OCI-LY7 (cell line): ENCODE measurements around the gene MTERF1. TPM values are rescaled to one million over a fixed set of nuclear protein-coding genes. Genes with fewer than 3 reads are reported as not detected.

ENCODE experiments used
- BruUV-seq: library from RNA; stranded (reverse); fragments of 400-500 nt; replicated peaks from 2 replicates; lab custom pipeline; 2021; lab: Mats Ljungman, UMichigan
- CTCF ChIA-PET: fragments of 300-600 bp; sonication (Branson Sonifier 250); formaldehyde crosslinking; loops from one replicate; lab custom pipeline; 2022; ENCODE audit warnings: antibody characterized with exemption; ENCODE audit not compliant: unreplicated experiment; lab: Charles Lee
- POLR2A ChIA-PET: fragments of 300-600 bp; sonication (Branson Sonifier 250); formaldehyde crosslinking; loops from one replicate; lab custom pipeline; 2022; ENCODE audit warnings: antibody characterized with exemption; lab: Charles Lee
- DNase-seq: peaks from one replicate; pipeline ENCODE4 v3.0.0-alpha.2; 2015; ENCODE audit warnings: low spot score
- H2AFZ ChIP-seq: fragments of 200-600 bp; sonication (generic), shearing (Covaris generic); 2 replicates; pipeline ENCODE4 v1.6.1; 2014; ENCODE audit warnings: mild to moderate bottlenecking, antibody characterized with exemption, low read length, moderate library complexity
- H3K27ac ChIP-seq: fragments of 200-600 bp; sonication (generic); 2 replicates; pipeline ENCODE4 v1.5.1; 2014; ENCODE audit warnings: mixed run types, low read depth, mild to moderate bottlenecking, moderate library complexity, low read length, inconsistent platforms; ENCODE audit not compliant: poor library complexity, severe bottlenecking
- H3K36me3 ChIP-seq: fragments of 200-600 bp; sonication (generic); 2 replicates; pipeline ENCODE4 v1.6.1; 2014; ENCODE audit warnings: mild to moderate bottlenecking, antibody characterized with exemption, low read length, moderate library complexity, mixed read lengths; ENCODE audit not compliant: insufficient read depth
- H3K4me1 ChIP-seq: fragments of 200-600 bp; sonication (generic); 2 replicates; pipeline ENCODE4 v1.5.1; 2014; ENCODE audit warnings: mild to moderate bottlenecking, low read length; ENCODE audit not compliant: insufficient read depth, poor library complexity, severe bottlenecking
- H3K4me2 ChIP-seq: fragments of 200-600 bp; sonication (generic); 2 replicates; pipeline ENCODE4 v1.6.1; 2014; ENCODE audit warnings: mild to moderate bottlenecking, low read length
- H3K4me3 ChIP-seq: fragments of 200-600 bp; sonication (generic); 2 replicates; pipeline ENCODE4 v1.5.1; 2014; ENCODE audit warnings: mild to moderate bottlenecking, low read depth, low read length; ENCODE audit not compliant: poor library complexity, severe bottlenecking
- H3K79me2 ChIP-seq: fragments of 200-600 bp; sonication (generic); 2 replicates; pipeline ENCODE4 v1.6.1; 2016; ENCODE audit warnings: low read depth, mild to moderate bottlenecking, low read length, moderate library complexity, mixed read lengths; ENCODE audit not compliant: insufficient read depth
- H3K9me2 ChIP-seq: fragments of 200-600 bp; sonication (generic); 2 replicates; pipeline ENCODE4 v1.6.1; 2016; ENCODE audit warnings: mild to moderate bottlenecking, low read length, mixed read lengths; ENCODE audit not compliant: insufficient read depth
- H3K9me3 ChIP-seq: fragments of 200-600 bp; sonication (generic); 2 replicates; pipeline ENCODE4 v1.6.1; 2014; ENCODE audit warnings: mild to moderate bottlenecking, mixed run types, low read length, mixed read lengths
- H4K20me1 ChIP-seq: fragments of 200-600 bp; sonication (generic); 2 replicates; pipeline ENCODE4 v1.6.1; 2014; ENCODE audit warnings: mild to moderate bottlenecking, antibody characterized with exemption, low read length, moderate library complexity, mixed read lengths; ENCODE audit not compliant: insufficient read depth
- EZH2phosphoT487 ChIP-seq: fragments of 200-600 bp; sonication (generic); IDR thresholded peaks from 2 replicates; pipeline ENCODE4 v1.6.1; 2018; ENCODE audit warnings: low read depth, borderline replicate concordance, mild to moderate bottlenecking, mixed run types, antibody characterized with exemption, low read length, moderate library complexity, mixed read lengths
- intact Hi-C: fragments of 100-400 bp; cut with micrococcal nuclease; formaldehyde crosslinking; loops from one replicate; pipeline ENCODE4 v1.10.0; 2022; ENCODE audit not compliant: unreplicated experiment
- total RNA-seq, 2 experiments: library from RNA; depleted of rRNA in 1 of 2; stranded (reverse); fragments of >200 nt in 1 of 2; shearing (Covaris generic) in 1 of 2; gene quantifications; 2 replicates each; pipeline ENCODE4 v1.2.3, GENCODE V29; 2014 to 2022
- TF ChIP-seq, protein P1 (sequence below): fragments of 200-600 bp; sonication (generic); conservative IDR thresholded peaks from 2 replicates; pipeline ENCODE4 v1.5.1; 2014; ENCODE audit warnings: mild to moderate bottlenecking, antibody characterized with exemption, low read length, moderate library complexity, mixed read lengths

MTERF1 gene
- total RNA-seq, 2 experiments from 2014 or later: 12.6 to 21.4 TPM

DNA sequence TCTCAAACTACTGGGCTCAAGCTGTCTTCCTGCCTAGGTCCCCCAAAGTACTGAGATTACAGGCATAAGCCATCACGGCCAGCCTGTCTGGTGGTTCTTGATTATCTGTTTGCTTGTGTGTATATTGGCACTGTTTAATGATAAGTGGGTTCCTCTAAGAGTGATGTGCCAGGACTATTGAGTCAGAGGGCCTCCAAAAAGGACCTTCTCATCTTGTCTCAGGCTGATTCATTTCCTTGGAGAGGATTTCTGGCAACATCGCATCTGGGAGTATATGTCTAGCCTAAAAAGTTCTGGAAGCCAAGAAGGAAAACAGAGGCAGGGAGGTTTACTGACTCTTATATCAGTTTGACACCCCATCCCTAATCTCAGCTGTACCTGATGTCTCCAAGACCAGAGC, 33.1 kb upstream of the MTERF1 start:
- Histone ChIP-seq H4K20me1 (no peaks in the 10 kb centered on the region), H3K9me3 (no peaks in the 10 kb centered on the region), H3K4me2 (no peak overlapping the region), H3K79me2 (no peaks in the 10 kb centered on the region), H3K4me3 (no peak overlapping the region), H3K36me3 (no peaks in the 10 kb centered on the region), H3K27ac (no peak overlapping the region), H3K9me2 (no peaks in the 10 kb centered on the region), H3K4me1 (no peaks in the 10 kb centered on the region), H2AFZ (no peak overlapping the region)
- ChIA-PET POLR2A (interaction anchor here (1.0 to 1.2 kb wide), 2 partner anchors 55 to 93 kb away, joined by 3 to 4 read pairs; no protein-coding TSS in a partner anchor), CTCF (no interaction called here)
- TF ChIP-seq, protein P1, sequence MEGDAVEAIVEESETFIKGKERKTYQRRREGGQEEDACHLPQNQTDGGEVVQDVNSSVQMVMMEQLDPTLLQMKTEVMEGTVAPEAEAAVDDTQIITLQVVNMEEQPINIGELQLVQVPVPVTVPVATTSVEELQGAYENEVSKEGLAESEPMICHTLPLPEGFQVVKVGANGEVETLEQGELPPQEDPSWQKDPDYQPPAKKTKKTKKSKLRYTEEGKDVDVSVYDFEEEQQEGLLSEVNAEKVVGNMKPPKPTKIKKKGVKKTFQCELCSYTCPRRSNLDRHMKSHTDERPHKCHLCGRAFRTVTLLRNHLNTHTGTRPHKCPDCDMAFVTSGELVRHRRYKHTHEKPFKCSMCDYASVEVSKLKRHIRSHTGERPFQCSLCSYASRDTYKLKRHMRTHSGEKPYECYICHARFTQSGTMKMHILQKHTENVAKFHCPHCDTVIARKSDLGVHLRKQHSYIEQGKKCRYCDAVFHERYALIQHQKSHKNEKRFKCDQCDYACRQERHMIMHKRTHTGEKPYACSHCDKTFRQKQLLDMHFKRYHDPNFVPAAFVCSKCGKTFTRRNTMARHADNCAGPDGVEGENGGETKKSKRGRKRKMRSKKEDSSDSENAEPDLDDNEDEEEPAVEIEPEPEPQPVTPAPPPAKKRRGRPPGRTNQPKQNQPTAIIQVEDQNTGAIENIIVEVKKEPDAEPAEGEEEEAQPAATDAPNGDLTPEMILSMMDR: no peak
- no peak for TF ChIP-seq EZH2phosphoT487
- no TSS peak for BruUV-seq
- intact Hi-C loops: no loop called here
- DNase-seq: no peak

DNA sequence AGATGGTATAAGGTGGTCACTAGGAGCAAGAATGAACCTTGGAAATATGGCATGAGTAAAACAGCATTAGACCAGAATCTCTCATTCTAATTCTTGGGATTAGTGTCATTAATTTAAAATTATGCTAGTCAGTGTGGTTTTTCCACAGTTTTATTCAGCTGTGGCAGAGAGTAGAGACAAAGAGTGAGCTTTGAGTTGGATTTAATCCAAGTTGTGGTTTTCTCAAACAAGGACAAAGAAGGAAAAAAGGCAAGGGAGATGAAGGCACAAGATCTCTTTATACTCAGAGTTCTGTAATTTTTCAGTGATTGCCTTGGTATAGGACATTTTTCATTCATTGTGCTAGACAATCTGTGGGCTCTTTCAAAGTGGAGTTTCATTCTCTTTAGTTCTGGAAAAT, 32.0 kb upstream of the MTERF1 start:
- ChIA-PET CTCF (no interaction called here), POLR2A (interaction anchor here (0.6 to 0.9 kb wide), 3 partner anchors 20 to 1315 kb away, joined by 3 read pairs; no protein-coding TSS in a partner anchor)
- no peaks in the 10 kb centered on the region for H3K9me2 ChIP-seq
- no peaks in the 10 kb centered on the region for H3K79me2 ChIP-seq
- no peaks in the 10 kb centered on the region for H3K4me1 ChIP-seq
- no peaks in the 10 kb centered on the region for H3K36me3 ChIP-seq
- H3K27ac ChIP-seq: no peak overlapping the region
- DNase-seq: no peak
- no peak overlapping the region for H2AFZ ChIP-seq
- intact Hi-C loops: no loop called here
- BruUV-seq: no TSS peak
- no peak overlapping the region for H3K4me2 ChIP-seq
- H4K20me1 ChIP-seq: no peaks in the 10 kb centered on the region
- H3K4me3 ChIP-seq: no peak overlapping the region
- no peaks in the 10 kb centered on the region for H3K9me3 ChIP-seq
- no peak for TF ChIP-seq EZH2phosphoT487

DNA sequence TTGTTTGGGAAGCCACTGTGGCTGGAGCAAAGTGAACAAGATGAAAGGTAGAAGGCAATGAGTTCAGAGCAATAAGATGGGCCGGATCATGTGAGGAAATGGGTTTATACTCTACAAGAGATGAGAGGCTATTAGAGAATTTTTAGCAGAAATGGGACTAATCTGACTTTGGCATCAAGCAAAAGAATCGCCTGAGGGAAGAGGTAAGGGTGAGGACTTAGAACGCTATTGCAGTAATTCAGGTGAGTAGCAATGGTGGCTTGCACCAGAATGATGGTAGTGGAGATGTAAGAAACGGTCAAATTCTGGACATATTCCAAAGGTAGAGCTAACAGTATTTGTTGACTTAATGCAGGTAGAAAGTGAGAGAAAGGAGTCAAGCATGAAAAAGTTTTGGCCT, 30.6 kb upstream of the MTERF1 start:
- Histone ChIP-seq H3K36me3 (no peaks in the 10 kb centered on the region), H3K4me2 (no peak overlapping the region), H3K27ac (no peak overlapping the region), H3K4me1 (no peaks in the 10 kb centered on the region), H3K79me2 (no peaks in the 10 kb centered on the region), H3K4me3 (no peak overlapping the region), H4K20me1 (no peaks in the 10 kb centered on the region), H2AFZ (no peak overlapping the region), H3K9me3 (no peaks in the 10 kb centered on the region), H3K9me2 (no peaks in the 10 kb centered on the region)
- intact Hi-C loops: no loop called here
- ChIA-PET POLR2A (interaction anchor here (0.6 to 1.1 kb wide), 3 partner anchors 18 to 966 kb away, joined by 3 read pairs; no protein-coding TSS in a partner anchor), CTCF (no interaction called here)
- TF ChIP-seq EZH2phosphoT487: no peak
- TF ChIP-seq, protein P1: no peak
- no peak for DNase-seq
- BruUV-seq: no TSS peak
